ENCODE measurements around the gene YIPF3. TPM values are rescaled to one million over a fixed set of nuclear protein-coding genes. Genes with fewer than 3 reads are reported as not detected.

Gene YIPF3
- total RNA-seq, 2 donors from 2014 or later = 79.4 to 122 TPM

- intact Hi-C loops (cut with DNase I) = loop anchor here (5.0 to 10.0 kb wide), 2 partner anchors 55 to 252 kb away; no protein-coding TSS in a partner anchor
- 22% methylated on average over 14 of the region's 14 CpGs for WGBS, 2 donors
- Histone ChIP-seq H3K36me3 (replicated peaks in 1 of 2; ENCODE audit: insufficient read depth in 1 of 2, low read depth in 2 of 2) (peaks cover 0 to 21% of the 10 kb centered on the region in 2 donors), H3K27ac (no peak overlapping the region), H3K4me1 (peaks cover 23% of the 10 kb centered on the region), H3K4me3 (no peak overlapping the region), H3K27me3 (no peaks in the 10 kb centered on the region), H3K9me3 (no peaks in the 10 kb centered on the region)
- peak; percentile 80 to 86 (median 82) for DNase-seq
- ATAC-seq = peak; percentile 66
- TF ChIP-seq CTCF (IDR thresholded peaks at IDR 0.05) = peak; percentile 93 to 97 (median 94)
- TF ChIP-seq POLR2A (IDR thresholded peaks at IDR 0.05) = no peak
Measured at GRCh38 chr6:43506667-43507471, 9.9 kb downstream of the YIPF3 start.

GRCh38 chr6:43506171-43506570 lies 10.6 kb downstream of the YIPF3 start:
- no peaks in the 10 kb centered on the region for H3K9me3 ChIP-seq
- 79 to 81% methylated on average over 2 to 3 of the region's 3 CpGs for WGBS, 2 donors
- H3K4me3 ChIP-seq = no peak overlapping the region
- no peak overlapping the region for H3K27ac ChIP-seq
- ATAC-seq = no peak
- no peak for DNase-seq
- H3K36me3 ChIP-seq (replicated peaks in 1 of 2; ENCODE audit: insufficient read depth in 1 of 2, low read depth in 2 of 2) = peaks cover 0 to 18% of the 10 kb centered on the region in 2 donors
- intact Hi-C loops (cut with DNase I) = loop anchor here (5.0 to 10.0 kb wide), 2 partner anchors 54 to 251 kb away; no protein-coding TSS in a partner anchor
- H3K4me1 ChIP-seq = peaks cover 23% of the 10 kb centered on the region
- no peaks in the 10 kb centered on the region for H3K27me3 ChIP-seq
- TF ChIP-seq POLR2A (IDR thresholded peaks at IDR 0.05) (no peak), CTCF (IDR thresholded peaks at IDR 0.05) (no peak)

DNA sequence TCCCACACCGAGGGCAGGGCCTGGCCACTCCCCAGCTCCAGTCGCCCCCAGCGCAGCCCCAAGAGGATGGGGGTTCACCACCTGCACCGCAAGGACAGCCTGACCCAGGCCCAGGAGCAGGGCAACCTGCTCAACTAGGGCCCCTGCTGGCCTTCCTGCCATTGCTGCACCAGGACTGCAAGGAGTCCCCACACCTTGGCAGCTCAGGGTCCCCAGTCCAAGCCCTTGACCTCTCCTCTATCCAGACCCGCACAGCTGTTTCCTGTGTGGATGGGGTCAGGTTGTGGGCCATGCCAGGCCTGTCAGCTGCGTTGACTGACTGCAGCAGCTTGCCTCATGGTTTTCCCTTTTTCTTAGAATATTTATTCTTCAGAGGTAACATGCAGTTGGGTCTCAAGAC lies 11.0 kb downstream of the YIPF3 start:
- intact Hi-C loops (cut with DNase I) = loop anchor here (5.0 to 10.0 kb wide), 2 partner anchors 53 to 251 kb away; no protein-coding TSS in a partner anchor
- TF ChIP-seq POLR2A (IDR thresholded peaks at IDR 0.05) = no peak
- TF ChIP-seq CTCF (IDR thresholded peaks at IDR 0.05) = no peak
- ATAC-seq (no peak), DNase-seq (no peak)
- WGBS, 2 donors = 53 to 78% methylated on average over 3 to 6 of the region's 6 CpGs
- no peaks in the 10 kb centered on the region for H3K27me3 ChIP-seq
- no peak overlapping the region for H3K4me3 ChIP-seq
- no peak overlapping the region for H3K27ac ChIP-seq
- H3K4me1 ChIP-seq = peaks cover 21% of the 10 kb centered on the region
- H3K9me3 ChIP-seq = no peaks in the 10 kb centered on the region
- peaks cover 2 to 22% of the 10 kb centered on the region in 2 donors for H3K36me3 ChIP-seq (replicated peaks in 1 of 2; ENCODE audit: insufficient read depth in 1 of 2, low read depth in 2 of 2)

DNA sequence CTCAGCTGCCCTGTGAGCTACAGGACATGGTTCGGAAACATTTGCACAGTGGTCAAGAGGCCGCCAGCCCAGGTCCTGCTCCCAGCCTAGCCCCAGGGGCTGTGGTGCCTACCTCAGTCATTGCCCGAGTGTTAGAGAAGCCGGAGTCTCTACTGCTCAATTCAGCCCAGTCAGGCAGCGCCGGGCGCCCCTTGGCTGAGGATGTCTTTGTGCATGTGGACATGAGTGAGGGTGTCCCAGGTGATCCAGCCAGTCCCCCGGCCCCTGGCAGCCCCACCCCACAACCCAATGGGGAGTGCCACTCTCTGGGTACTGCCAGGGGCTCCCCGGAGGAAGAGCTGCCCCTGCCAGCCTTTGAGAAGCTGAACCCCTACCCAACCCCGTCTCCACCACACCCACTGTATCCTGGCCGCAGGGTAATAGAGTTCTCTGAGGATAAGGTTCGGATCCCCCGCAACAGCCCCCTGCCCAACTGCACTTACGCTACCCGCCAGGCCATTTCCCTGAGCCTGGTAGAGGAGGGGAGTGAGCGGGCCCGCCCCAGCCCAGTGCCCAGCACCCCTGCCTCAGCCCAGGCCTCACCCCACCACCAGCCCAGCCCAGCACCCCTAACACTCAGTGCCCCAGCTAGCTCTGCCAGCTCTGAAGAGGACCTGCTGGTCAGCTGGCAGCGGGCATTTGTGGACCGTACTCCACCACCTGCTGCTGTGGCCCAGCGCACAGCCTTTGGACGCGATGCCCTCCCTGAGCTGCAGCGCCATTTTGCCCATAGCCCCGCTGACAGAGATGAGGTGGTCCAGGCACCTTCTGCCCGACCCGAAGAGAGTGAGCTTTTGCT lies 11.8 kb downstream of the YIPF3 start:
- H3K36me3 ChIP-seq (replicated peaks in 1 of 2; ENCODE audit: insufficient read depth in 1 of 2, low read depth in 2 of 2) = peaks cover 9 to 29% of the 10 kb centered on the region in 2 donors
- H3K4me3 ChIP-seq = no peak overlapping the region
- no peak for ATAC-seq
- peaks cover 15% of the 10 kb centered on the region for H3K4me1 ChIP-seq
- no peak overlapping the region for H3K27ac ChIP-seq
- intact Hi-C loops (cut with DNase I) = loop anchor here (5.0 to 10.0 kb wide), 2 partner anchors 53 to 250 kb away; no protein-coding TSS in a partner anchor
- no peak for DNase-seq
- H3K9me3 ChIP-seq = no peaks in the 10 kb centered on the region
- 86 to 94% methylated on average over 1 to 19 of the region's 26 CpGs for WGBS, 2 donors
- H3K27me3 ChIP-seq = no peaks in the 10 kb centered on the region
- no peak for TF ChIP-seq POLR2A (IDR thresholded peaks at IDR 0.05)

- no peak for ATAC-seq
- Histone ChIP-seq H3K27me3 (no peaks in the 10 kb centered on the region), H3K9me3 (no peaks in the 10 kb centered on the region), H3K4me1 (peaks cover 5% of the 10 kb centered on the region), H3K4me3 (no peak overlapping the region), H3K36me3 (replicated peaks in 1 of 2; ENCODE audit: insufficient read depth in 1 of 2, low read depth in 2 of 2) (peaks cover 9 to 34% of the 10 kb centered on the region in 2 donors), H3K27ac (no peak overlapping the region)
- no peak for DNase-seq
- intact Hi-C loops (cut with DNase I) = loop anchor here (10.0 kb wide), 1 partner anchor 249 kb away; no protein-coding TSS in a partner anchor
- TF ChIP-seq CTCF (IDR thresholded peaks at IDR 0.05) (no peak), POLR2A (IDR thresholded peaks at IDR 0.05) (no peak)
- WGBS, 2 donors = 85 to 88% methylated on average over 7 to 8 of the region's 8 CpGs
Measured at GRCh38 chr6:43503443-43503842, 13.3 kb downstream of the YIPF3 start.

Measured in body of pancreas (tissue), 4 donors.